ENCODE data around the gene TEX26. TPM values are rescaled to one million over a fixed set of nuclear protein-coding genes. Genes with fewer than 3 reads are reported as not detected.

Gene TEX26
- total RNA-seq, 1 experiment from 2014 or later = not detected

DNA sequence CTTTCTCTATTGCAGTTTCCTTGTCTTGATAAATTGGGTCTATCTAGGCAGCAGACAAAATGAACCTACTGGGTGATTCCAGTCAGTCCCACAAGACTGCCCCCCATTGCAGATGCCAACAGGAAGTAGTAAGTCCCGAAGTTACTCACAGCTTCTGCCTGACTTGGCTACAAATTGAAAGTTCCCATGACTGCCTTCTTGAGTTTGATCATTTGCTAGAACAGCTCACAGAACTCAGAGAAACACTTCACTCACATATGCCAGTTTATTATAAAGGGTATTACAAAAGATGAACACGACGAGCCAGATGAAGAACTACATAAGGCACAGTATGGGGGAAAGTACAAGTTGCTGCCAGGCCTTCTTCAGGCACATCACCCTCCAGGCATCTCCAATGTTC lies 50.0 kb downstream of the TEX26 start:
- Mint-ChIP-seq H3K4me3 (ENCODE audit: unreplicated experiment) (no peak overlapping the region), H3K27me3 (ENCODE audit: insufficient read depth, unreplicated experiment) (no peaks in the 10 kb centered on the region), H3K36me3 (ENCODE audit: insufficient read depth, unreplicated experiment) (no peaks in the 10 kb centered on the region), H3K4me1 (ENCODE audit: insufficient read depth, unreplicated experiment) (peaks cover 16% of the 10 kb centered on the region), H3K27ac (ENCODE audit: low read depth, unreplicated experiment) (no peak overlapping the region), H3K9me3 (ENCODE audit: unreplicated experiment) (no peaks in the 10 kb centered on the region)
- CTCF ChIA-PET = no interaction called here
- intact Hi-C loops (cut with micrococcal nuclease) = no loop called here
- DNase-seq (ENCODE audit: unreplicated experiment) = no peak
- POLR2A ChIA-PET = no interaction called here
- TF ChIP-seq, protein P1, sequence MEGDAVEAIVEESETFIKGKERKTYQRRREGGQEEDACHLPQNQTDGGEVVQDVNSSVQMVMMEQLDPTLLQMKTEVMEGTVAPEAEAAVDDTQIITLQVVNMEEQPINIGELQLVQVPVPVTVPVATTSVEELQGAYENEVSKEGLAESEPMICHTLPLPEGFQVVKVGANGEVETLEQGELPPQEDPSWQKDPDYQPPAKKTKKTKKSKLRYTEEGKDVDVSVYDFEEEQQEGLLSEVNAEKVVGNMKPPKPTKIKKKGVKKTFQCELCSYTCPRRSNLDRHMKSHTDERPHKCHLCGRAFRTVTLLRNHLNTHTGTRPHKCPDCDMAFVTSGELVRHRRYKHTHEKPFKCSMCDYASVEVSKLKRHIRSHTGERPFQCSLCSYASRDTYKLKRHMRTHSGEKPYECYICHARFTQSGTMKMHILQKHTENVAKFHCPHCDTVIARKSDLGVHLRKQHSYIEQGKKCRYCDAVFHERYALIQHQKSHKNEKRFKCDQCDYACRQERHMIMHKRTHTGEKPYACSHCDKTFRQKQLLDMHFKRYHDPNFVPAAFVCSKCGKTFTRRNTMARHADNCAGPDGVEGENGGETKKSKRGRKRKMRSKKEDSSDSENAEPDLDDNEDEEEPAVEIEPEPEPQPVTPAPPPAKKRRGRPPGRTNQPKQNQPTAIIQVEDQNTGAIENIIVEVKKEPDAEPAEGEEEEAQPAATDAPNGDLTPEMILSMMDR (IDR thresholded peaks at IDR 0.05; ENCODE audit: unreplicated experiment) = no peak
- BruUV-seq (replicated peaks) = no TSS peak

DNA sequence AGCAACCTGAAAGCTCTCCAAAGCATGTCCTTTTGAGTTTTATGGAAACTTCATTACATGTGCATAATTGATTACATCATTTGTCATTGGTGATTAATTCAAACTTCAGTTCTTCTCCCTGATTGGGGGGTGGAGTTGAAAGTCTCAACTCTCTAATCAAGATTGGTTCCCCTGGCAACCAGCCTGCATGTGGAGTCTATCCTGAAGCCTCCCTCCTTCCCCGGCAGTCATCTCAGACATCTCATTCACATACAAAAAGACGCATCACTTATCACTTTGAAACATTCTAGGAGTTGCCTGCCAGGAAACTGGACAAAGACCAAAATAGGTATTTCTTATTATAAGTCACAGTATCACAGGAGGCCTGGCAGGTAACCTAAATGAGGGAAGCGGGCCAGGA lies 50.5 kb downstream of the TEX26 start:
- ChIA-PET CTCF (no interaction called here), POLR2A (no interaction called here)
- Mint-ChIP-seq H3K4me3 (ENCODE audit: unreplicated experiment) (no peak overlapping the region), H3K9me3 (ENCODE audit: unreplicated experiment) (no peaks in the 10 kb centered on the region), H3K27ac (ENCODE audit: low read depth, unreplicated experiment) (no peak overlapping the region), H3K27me3 (ENCODE audit: insufficient read depth, unreplicated experiment) (no peaks in the 10 kb centered on the region), H3K36me3 (ENCODE audit: insufficient read depth, unreplicated experiment) (no peaks in the 10 kb centered on the region), H3K4me1 (ENCODE audit: insufficient read depth, unreplicated experiment) (peaks cover 12% of the 10 kb centered on the region)
- TF ChIP-seq, protein P1 (IDR thresholded peaks at IDR 0.05; ENCODE audit: unreplicated experiment) = no peak
- intact Hi-C loops (cut with micrococcal nuclease) = no loop called here
- DNase-seq (ENCODE audit: unreplicated experiment) = no peak
- BruUV-seq (replicated peaks) = no TSS peak

DNA sequence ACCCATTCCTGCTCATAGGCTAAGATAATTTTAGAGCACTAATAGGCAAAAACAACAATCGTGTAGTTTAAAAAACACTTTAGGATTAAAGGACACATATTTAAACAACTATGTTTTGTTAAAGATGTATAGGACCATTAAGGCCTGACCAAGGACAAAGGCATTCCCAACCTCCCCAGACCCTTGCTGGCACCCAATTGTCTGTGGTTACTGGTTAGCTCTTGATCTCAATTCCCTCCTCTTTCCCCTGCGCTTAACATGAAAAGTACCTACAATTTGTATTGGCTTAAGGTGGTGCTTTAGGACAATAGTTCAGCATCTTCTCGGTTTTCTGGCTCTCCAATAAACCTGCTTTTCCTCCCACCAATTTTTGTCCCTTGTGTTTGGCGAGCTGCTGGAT lies 51.0 kb downstream of the TEX26 start:
- ChIA-PET POLR2A (no interaction called here), CTCF (no interaction called here)
- intact Hi-C loops (cut with micrococcal nuclease) = no loop called here
- no TSS peak for BruUV-seq (replicated peaks)
- H3K4me1 Mint-ChIP-seq (ENCODE audit: insufficient read depth, unreplicated experiment) = peaks cover 11% of the 10 kb centered on the region
- no peak overlapping the region for H3K27ac Mint-ChIP-seq (ENCODE audit: low read depth, unreplicated experiment)
- TF ChIP-seq, protein P1 (IDR thresholded peaks at IDR 0.05; ENCODE audit: unreplicated experiment) = no peak
- H3K4me3 Mint-ChIP-seq (ENCODE audit: unreplicated experiment) = no peak overlapping the region
- no peaks in the 10 kb centered on the region for H3K27me3 Mint-ChIP-seq (ENCODE audit: insufficient read depth, unreplicated experiment)
- no peaks in the 10 kb centered on the region for H3K36me3 Mint-ChIP-seq (ENCODE audit: insufficient read depth, unreplicated experiment)
- no peak for DNase-seq (ENCODE audit: unreplicated experiment)
- H3K9me3 Mint-ChIP-seq (ENCODE audit: unreplicated experiment) = no peaks in the 10 kb centered on the region

DNA sequence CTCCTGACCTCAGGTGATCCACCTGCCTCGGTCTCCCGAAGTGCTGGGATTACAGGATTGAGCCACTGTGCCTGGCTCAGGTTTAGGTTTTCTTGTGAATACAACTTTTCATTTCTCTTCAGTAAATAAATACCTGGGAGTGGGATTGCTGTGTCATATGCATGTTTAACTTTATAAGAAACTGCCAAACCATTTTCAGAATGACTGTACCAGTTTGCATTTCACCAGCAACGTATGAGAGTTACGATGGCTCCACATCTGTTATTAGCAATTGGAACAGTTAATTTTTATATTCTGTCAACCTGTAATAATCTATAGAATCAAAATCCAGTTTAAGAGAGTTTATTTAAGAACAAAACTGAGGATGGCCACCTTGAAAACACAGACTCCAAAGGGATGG lies 52.2 kb downstream of the TEX26 start:
- Mint-ChIP-seq H3K4me3 (ENCODE audit: unreplicated experiment) (no peak overlapping the region), H3K27me3 (ENCODE audit: insufficient read depth, unreplicated experiment) (no peaks in the 10 kb centered on the region), H3K36me3 (ENCODE audit: insufficient read depth, unreplicated experiment) (no peaks in the 10 kb centered on the region), H3K27ac (ENCODE audit: low read depth, unreplicated experiment) (no peak overlapping the region), H3K9me3 (ENCODE audit: unreplicated experiment) (no peaks in the 10 kb centered on the region), H3K4me1 (ENCODE audit: insufficient read depth, unreplicated experiment) (peaks cover 11% of the 10 kb centered on the region)
- DNase-seq (ENCODE audit: unreplicated experiment) = no peak
- CTCF ChIA-PET = no interaction called here
- POLR2A ChIA-PET = no interaction called here
- intact Hi-C loops (cut with micrococcal nuclease) = no loop called here
- BruUV-seq (replicated peaks) = no TSS peak
- TF ChIP-seq, protein P1 (IDR thresholded peaks at IDR 0.05; ENCODE audit: unreplicated experiment) = no peak
